Right lobe of liver (tissue), 4 donors: Measurements from ENCODE around the gene RTKN.

Experiments
- CTCF ChIP-seq, 4 donors: fragments of 200-600 bp in 3 of 4; fragments of 450-650 bp in 1 of 4; IDR thresholded peaks; one replicate each; pipeline versions ENCODE4 v1.5.1 to v1.8.0; 2016 to 2022; ENCODE audit warnings: antibody characterized with exemption in 4 of 4, mild to moderate bottlenecking in 2 of 4
- POLR2A ChIP-seq: fragments of 450-650 bp; IDR thresholded peaks from one replicate; pipeline ENCODE4 v1.6.1; 2017; ENCODE audit warnings: antibody characterized with exemption, mild to moderate bottlenecking
- donor health status: DM: no; HTN: no; CAD: no.
- donor health status: DM: no; HTN: no; CAD: no.
- donor health status: DM: no; HTN: yes; CAD: no.

DNA sequence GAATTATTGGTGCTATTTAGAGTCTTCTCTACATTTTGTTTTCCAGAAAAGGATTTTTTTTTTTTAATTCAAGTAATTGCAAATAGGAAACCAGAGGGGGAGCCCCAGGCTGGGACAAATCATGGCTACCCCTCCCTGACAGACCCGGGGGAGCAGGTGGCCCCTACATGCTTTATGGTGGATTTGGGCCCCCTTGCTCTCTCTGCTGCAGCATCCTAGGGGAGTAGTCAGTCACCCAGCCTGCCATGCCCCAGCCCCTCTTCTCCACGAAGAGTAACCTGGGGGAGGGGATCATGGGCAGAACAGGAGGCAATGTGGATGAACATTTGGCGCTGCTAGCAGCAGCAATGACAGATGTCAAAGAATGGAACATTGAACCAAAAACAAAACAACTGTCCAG, 25.0 kb downstream of the RTKN start:
- TF ChIP-seq POLR2A = no peak
- peak in 1 of 4 donors; percentile 13 for TF ChIP-seq CTCF (IDR thresholded peaks at IDR 0.05)
